GM13977 (cell line): Measurements from ENCODE around the gene CDK15.
"Not testable (repeated sequence)": the region's sequence is repeated elsewhere in the genome, so short reads cannot be mapped to it uniquely, and the experiment has no call there.

Experiments
- DNase-seq: peaks from one replicate; pipeline ENCODE4 v3.0.0; 2012; ENCODE audit warnings: low spot score
- in situ Hi-C: fragments of 300-500 bp; cut with MboI; formaldehyde crosslinking; loops from one replicate; pipeline ENCODE4 v1.12.0; 2022; ENCODE audit warnings: low sequenced_read_pairs, low pct_unique_long_range_greater_than_20kb, mixed read lengths, inconsistent platforms; ENCODE audit not compliant: unreplicated experiment
- TF ChIP-seq, protein P1 (sequence below): IDR thresholded peaks from 2 replicates; pipeline ENCODE4 v1.5.1; 2012; ENCODE audit warnings: mild to moderate bottlenecking, control low read depth; ENCODE audit not compliant: insufficient read depth; ENCODE audit errors: extremely low read depth, missing control alignments

CDK15 gene

DNA sequence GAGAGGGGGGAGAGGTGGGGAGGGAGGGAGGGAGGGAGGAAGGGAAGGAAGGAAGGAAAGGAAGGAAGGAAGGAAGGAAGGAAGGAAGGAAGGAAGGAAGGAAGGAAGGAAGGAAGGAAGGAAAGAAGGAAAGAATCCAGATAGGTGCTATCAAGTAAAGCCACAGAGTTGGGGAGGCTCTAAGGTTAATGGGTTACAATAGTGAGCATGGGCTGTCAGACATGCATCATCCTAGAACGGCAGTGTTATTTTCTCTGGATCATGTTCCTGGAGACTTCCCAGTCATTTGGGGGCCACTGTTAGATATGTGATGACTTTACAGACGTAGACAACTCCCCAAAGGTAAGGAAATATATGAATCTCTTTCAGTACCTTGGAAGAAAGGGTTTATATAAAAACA lies 31.1 kb downstream of the CDK15 start:
- TF ChIP-seq, protein P1, sequence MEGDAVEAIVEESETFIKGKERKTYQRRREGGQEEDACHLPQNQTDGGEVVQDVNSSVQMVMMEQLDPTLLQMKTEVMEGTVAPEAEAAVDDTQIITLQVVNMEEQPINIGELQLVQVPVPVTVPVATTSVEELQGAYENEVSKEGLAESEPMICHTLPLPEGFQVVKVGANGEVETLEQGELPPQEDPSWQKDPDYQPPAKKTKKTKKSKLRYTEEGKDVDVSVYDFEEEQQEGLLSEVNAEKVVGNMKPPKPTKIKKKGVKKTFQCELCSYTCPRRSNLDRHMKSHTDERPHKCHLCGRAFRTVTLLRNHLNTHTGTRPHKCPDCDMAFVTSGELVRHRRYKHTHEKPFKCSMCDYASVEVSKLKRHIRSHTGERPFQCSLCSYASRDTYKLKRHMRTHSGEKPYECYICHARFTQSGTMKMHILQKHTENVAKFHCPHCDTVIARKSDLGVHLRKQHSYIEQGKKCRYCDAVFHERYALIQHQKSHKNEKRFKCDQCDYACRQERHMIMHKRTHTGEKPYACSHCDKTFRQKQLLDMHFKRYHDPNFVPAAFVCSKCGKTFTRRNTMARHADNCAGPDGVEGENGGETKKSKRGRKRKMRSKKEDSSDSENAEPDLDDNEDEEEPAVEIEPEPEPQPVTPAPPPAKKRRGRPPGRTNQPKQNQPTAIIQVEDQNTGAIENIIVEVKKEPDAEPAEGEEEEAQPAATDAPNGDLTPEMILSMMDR: no peak
- in situ Hi-C loops: no loop called here
- no peak for DNase-seq

DNA sequence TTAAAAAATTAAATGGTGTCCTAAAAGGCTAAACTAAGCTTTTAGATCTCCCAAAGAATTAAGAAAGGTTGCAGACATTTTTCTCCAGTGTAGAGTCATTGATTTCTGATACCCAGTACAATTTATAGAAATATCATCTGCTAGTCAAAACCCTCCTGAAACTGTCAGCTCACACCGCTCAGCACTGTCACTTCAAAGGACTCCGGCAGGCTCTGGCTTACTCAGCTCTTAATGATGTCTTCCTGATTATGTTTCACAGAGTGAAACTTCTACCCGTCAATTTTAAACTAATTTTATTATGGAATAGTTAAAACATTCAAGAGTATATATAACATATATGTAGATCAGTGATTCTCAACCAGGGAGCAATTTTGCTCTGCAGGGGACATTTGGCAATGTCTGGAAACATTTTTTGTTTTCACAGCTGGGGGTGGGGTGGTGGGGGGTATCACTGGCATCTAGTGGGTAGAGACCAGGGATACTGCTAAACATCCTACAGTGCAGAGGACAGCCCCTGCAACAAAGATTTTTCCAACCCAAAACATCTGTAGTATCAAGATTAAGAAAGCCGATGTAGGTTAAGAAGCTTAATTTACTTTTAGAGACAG lies 31.6 kb downstream of the CDK15 start:
- TF ChIP-seq, protein P1: no peak
- DNase-seq: no peak
- in situ Hi-C loops: no loop called here

DNA sequence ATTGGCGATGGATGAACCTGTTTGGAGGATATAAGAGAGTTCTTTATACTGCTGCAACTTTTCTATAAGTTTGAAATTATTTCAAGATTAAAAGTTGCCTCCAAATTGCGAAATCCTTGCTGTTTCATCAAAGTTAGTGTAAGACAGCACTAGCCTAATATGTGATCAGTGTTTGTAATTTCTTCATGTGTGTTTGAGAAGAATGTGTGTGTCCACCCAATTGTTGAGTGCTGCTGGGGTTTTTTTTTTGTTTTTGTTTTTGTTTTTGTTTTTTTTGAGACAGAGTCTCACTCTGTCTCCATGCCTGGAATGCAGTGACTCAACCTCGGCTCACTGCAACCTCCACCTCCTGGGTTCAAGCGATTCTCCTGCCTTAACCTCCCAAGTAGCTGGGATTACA lies 33.4 kb downstream of the CDK15 start:
- in situ Hi-C loops: no loop called here
- DNase-seq: no peak
- TF ChIP-seq, protein P1: no peak

DNA sequence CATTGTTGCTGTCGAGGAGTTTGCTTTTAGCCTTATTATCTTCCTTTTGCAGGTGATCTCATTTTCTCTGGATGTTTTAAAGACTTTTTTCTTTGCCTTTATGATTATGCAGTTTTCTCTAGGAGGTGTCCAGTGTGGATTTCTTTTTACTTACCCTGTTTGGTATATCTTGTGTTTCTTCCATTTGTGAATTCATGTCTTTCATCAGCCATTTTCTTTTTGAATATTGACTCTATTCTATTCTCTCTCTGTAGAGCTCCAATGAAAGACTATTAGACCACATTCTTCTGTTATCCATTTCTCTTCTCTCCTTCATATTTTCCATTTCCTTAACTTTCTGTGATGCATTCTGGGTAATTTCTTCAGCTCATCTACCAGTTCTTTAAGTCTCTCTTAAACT lies 34.4 kb downstream of the CDK15 start:
- in situ Hi-C loops: no loop called here
- no peak for DNase-seq
- TF ChIP-seq, protein P1: no peak

DNA sequence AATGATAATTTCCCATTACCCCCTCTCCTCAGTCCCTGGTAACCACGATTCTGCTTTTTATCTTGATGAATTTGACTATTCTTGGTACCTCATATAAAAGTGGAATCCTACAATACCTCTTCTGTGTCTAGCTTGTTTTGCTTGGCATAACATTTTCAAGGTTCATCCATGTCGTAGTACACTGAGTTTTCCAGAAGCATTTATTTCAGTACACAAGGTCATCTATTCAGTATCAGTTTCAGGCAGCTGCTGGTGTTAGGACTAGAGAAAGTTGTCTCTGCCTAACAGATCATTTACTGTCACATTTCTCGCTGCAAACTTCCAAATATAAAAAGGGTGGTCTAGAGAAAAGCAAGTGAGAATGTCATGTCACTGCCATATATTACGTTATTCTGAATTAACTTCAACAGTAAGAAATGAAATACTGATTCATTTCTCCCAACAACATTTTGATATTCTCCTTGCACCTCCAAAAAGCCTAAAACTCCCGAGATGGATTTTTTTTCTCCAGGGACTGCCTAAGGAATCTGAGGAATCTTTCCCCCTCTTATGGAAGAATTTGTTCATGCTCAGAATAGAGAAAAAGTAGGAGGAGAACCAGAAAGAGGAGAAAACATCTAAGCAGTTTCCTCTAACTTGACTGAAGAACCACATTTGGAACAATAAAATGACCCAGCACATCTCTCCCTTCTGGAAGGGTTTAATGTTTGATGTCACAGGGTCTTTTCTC lies 36.0 kb downstream of the CDK15 start:
- DNase-seq: no peak
- TF ChIP-seq, protein P1: no peak
- in situ Hi-C loops: no loop called here

DNA sequence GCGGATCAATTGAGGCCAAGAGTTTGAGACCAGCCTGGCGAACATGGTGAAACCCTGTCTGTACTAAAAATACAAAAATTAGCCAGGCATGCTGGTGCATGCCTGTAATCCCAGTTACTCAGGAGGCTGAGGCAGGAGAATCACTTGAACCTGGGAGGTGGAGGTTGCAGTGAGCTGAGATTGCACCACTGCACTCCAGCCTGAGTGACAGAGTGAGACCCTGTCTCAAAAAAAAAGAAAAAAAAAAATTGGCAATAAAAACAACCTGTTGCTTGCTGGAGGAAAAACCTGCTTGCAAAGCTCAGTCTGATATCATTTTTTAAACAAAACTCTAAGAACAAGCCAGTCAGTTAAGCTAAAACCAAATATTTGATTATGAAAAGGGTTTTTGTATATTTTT lies 38.6 kb downstream of the CDK15 start:
- in situ Hi-C loops, DNase-seq: not testable (repeated sequence)

DNA sequence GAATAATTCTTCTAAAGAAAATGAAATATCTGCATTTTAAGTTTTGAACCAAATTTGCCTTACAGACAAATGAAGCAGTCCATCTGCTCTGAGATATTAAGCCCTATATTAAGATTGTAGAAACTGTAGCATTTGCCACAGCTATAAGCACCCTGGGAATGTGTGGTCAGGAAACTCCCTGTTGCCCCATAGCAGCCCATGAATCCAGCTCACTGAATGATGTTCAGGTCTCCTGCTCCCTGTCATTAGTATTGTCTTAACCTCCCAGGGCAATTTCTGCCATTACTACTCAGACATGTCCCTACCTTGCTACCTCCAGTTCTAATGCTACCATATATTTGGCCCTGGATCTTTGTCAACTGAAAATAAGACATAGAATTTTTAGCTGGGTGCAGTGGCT lies 41.1 kb downstream of the CDK15 start:
- TF ChIP-seq, protein P1: no peak
- no peak for DNase-seq
- in situ Hi-C loops: no loop called here
